GM23248 (cell line): ENCODE results near the gene LOXL3. TPM values are rescaled to one million over a fixed set of nuclear protein-coding genes. Genes with fewer than 3 reads are reported as not detected.
A peak's percentile ranks its signal among the peaks of the same experiment; 100 is the strongest.

Source experiments
- DNase-seq: peaks from one replicate; pipeline ENCODE4 v3.0.0-alpha.2; 2015
- H2AFZ ChIP-seq: fragments of 200-600 bp; sonication (generic); 2 replicates; pipeline ENCODE4 v1.6.1; 2016; ENCODE audit warnings: antibody characterized with exemption
- H3F3A ChIP-seq: fragments of 200-600 bp; sonication (generic); 2 replicates; pipeline ENCODE4 v1.6.1; 2016; ENCODE audit warnings: mild to moderate bottlenecking, antibody characterized with exemption, mixed run types; ENCODE audit not compliant: insufficient read depth
- H3K27ac ChIP-seq: fragments of 200-600 bp; sonication (generic); 2 replicates; pipeline ENCODE4 v1.5.1; 2016; ENCODE audit warnings: mild to moderate bottlenecking
- H3K27me3 ChIP-seq: fragments of 200-600 bp; sonication (generic); replicated peaks from 2 replicates; pipeline ENCODE4 v1.6.1; 2016; ENCODE audit warnings: mild to moderate bottlenecking; ENCODE audit not compliant: insufficient read depth
- H3K36me3 ChIP-seq: fragments of 200-600 bp; sonication (generic); 2 replicates; pipeline ENCODE4 v1.6.1; 2016; ENCODE audit warnings: low read depth, mild to moderate bottlenecking
- H3K4me1 ChIP-seq: fragments of 200-600 bp; sonication (generic); 2 replicates; pipeline ENCODE4 v1.6.1; 2016; ENCODE audit warnings: mild to moderate bottlenecking; ENCODE audit not compliant: insufficient read depth
- H3K4me2 ChIP-seq: fragments of 200-600 bp; sonication (generic); one replicate; pipeline ENCODE4 v1.6.1; 2016; ENCODE audit warnings: mild to moderate bottlenecking; ENCODE audit not compliant: unreplicated experiment
- H3K4me3 ChIP-seq: fragments of 200-600 bp; sonication (generic); 2 replicates; pipeline ENCODE4 v1.5.1; 2016; ENCODE audit warnings: mild to moderate bottlenecking
- H3K79me2 ChIP-seq: fragments of 200-600 bp; sonication (generic); 2 replicates; pipeline ENCODE4 v1.6.1; 2016; ENCODE audit warnings: mild to moderate bottlenecking; ENCODE audit not compliant: insufficient read depth
- H3K9ac ChIP-seq: fragments of 200-600 bp; sonication (generic); 2 replicates; pipeline ENCODE4 v1.6.1; 2016; ENCODE audit warnings: mild to moderate bottlenecking
- H3K9me2 ChIP-seq: fragments of 200-600 bp; sonication (generic); 2 replicates; pipeline ENCODE4 v1.6.1; 2016; ENCODE audit warnings: mixed run types, mild to moderate bottlenecking, moderate library complexity; ENCODE audit not compliant: insufficient read depth
- H3K9me3 ChIP-seq: fragments of 200-600 bp; sonication (generic); one replicate; pipeline ENCODE4 v1.6.1; 2017; ENCODE audit warnings: low read depth
- H4K20me1 ChIP-seq: fragments of 200-600 bp; sonication (generic); 2 replicates; pipeline ENCODE4 v1.6.0; 2016; ENCODE audit not compliant: insufficient read depth
- EZH2 ChIP-seq: fragments of 200-600 bp; sonication (generic); IDR thresholded peaks from 2 replicates; pipeline ENCODE4 v1.6.1; 2018; ENCODE audit warnings: antibody characterized with exemption, mild to moderate bottlenecking; ENCODE audit not compliant: insufficient read depth, poor library complexity, severe bottlenecking
- EZH2phosphoT487 ChIP-seq: fragments of 200-600 bp; sonication (generic); IDR thresholded peaks from 2 replicates; pipeline ENCODE4 v1.6.1; 2018; ENCODE audit warnings: antibody characterized with exemption, moderate library complexity, mild to moderate bottlenecking, low read depth; ENCODE audit not compliant: insufficient read depth
- WGBS, 2 experiments: methylation state at CpG; one replicate each; pipeline ENCODE4 v1.1.6; 2015 to 2017; ENCODE audit warnings: low lambda C conversion rate in 2 of 2, low coverage in 1 of 2; ENCODE audit errors: missing lambda C conversion rate in 2 of 2; 5-methylcytosine and 5-hydroxymethylcytosine counted together
- in situ Hi-C: fragments of 300-500 bp; cut with MboI; formaldehyde crosslinking; loops from 2 replicates; pipeline ENCODE4 v1.15.0; 2020
- polyA plus RNA-seq: library from polyadenylated mRNA; unstranded; fragments of >200 nt; fragmentation: Nextera tagmentation; extraction: Ambion mirVana; gene quantifications from 2 replicates; pipeline ENCODE4 v1.2.1, GENCODE V29; 2016
- total RNA-seq: library from RNA; depleted of rRNA; stranded (reverse); fragments of >200 nt; shearing (Covaris generic); gene quantifications from 2 replicates; pipeline ENCODE4 v1.2.3, GENCODE V29; 2014

The LOXL3 gene
- total and polyA plus RNA-seq, 2 experiments from 2014 or later = 52.4 to 55.2 TPM

GRCh38 chr2:74558284-74559230 lies 4.8 kb upstream of the LOXL3 start:
- TF ChIP-seq EZH2phosphoT487 = no peak
- no peak for TF ChIP-seq EZH2
- no peak overlapping the region for H3K27ac ChIP-seq

DNA sequence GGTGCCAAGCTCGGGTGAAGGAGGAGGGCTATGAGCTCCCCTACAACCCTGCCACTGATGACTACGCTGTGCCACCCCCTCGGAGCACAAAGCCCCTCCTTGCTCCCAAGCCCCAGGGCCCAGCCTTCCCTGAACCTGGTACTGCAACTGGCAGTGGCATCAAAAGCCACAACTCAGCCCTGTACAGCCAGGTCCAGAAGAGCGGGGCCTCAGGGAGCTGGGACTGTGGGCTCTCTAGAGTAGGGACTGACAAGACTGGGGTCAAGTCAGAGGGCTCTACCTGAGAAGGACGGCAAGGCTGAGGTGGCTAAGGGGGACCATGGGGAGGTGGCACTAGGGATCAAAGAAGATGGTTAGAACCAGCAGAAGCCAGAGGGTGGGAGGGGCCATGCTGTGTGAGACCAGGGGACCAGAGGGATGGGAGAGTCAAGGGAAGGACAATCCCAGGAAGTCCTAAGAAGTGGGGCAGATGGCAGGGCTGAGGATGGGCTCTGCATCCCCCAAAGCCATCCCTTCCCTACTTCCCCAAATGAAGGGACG lies 3.2 kb upstream of the LOXL3 start:
- Histone ChIP-seq H3F3A (peaks cover 12% of the 10 kb centered on the region; the same call in 1 of the 2 replicates), H3K4me3 (no peak overlapping the region), H3K9me3 (no peaks in the 10 kb centered on the region), H3K9ac (no peak overlapping the region), H3K27ac (no peak overlapping the region), H3K79me2 (peaks cover 31% of the 10 kb centered on the region), H3K9me2 (no peaks in the 10 kb centered on the region), H4K20me1 (no peaks in the 10 kb centered on the region), H2AFZ (no peak overlapping the region), H3K4me1 (peaks cover 9% of the 10 kb centered on the region; the same call in 1 of the 2 replicates), H3K36me3 (no peaks in the 10 kb centered on the region), H3K4me2 (no peak overlapping the region), H3K27me3 (no peaks in the 10 kb centered on the region)
- in situ Hi-C loops = no loop called here
- no peak for TF ChIP-seq EZH2phosphoT487
- TF ChIP-seq EZH2 = no peak
- no peak for DNase-seq
- 84 to 91% methylated on average over 6 of the region's 6 CpGs for WGBS, 2 experiments

More at GRCh38 chr2:74558284-74559230, 4.8 kb upstream of the LOXL3 start:
- H2AFZ ChIP-seq = no peak overlapping the region
- peaks cover 15% of the 10 kb centered on the region for H3K79me2 ChIP-seq
- no peak overlapping the region for H3K4me2 ChIP-seq
- H3K27me3 ChIP-seq = no peaks in the 10 kb centered on the region
- no peaks in the 10 kb centered on the region for H3K9me2 ChIP-seq
- peaks cover 5% of the 10 kb centered on the region for H3K4me1 ChIP-seq
- peak; percentile 7 for DNase-seq
- H3K9me3 ChIP-seq = no peaks in the 10 kb centered on the region
- in situ Hi-C loops = no loop called here
- H3F3A ChIP-seq = peaks cover 9% of the 10 kb centered on the region; the same call in 1 of the 2 replicates
- WGBS, 2 experiments = 61 to 65% methylated on average over 7 of the region's 7 CpGs
- no peak overlapping the region for H3K9ac ChIP-seq
- H3K36me3 ChIP-seq = no peaks in the 10 kb centered on the region
- no peaks in the 10 kb centered on the region for H4K20me1 ChIP-seq
- no peak overlapping the region for H3K4me3 ChIP-seq

DNA sequence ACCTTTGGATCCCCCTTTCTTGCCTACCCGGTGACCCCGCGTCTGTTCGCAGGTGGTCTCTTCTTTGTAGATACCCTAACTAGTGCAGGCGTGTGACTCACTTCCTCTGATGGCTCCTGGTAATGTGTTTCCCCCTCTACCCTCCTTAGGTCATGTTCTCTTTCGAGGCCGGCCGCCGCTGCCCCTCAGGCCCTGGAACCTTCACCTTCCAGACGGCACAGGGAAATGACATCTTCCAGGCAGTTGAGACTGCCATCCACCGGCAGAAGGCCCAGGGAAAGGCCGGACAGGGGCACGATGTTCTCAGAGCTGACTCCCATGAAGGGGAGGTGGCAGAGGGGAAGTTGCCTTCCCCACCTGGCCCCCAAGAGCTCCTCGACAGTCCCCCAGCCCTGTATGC lies 2.4 kb upstream of the LOXL3 start:
- Histone ChIP-seq H3K27ac (no peak overlapping the region), H3K4me3 (no peak overlapping the region), H3K9me2 (no peaks in the 10 kb centered on the region), H4K20me1 (no peaks in the 10 kb centered on the region), H3F3A (peaks cover 12% of the 10 kb centered on the region; the same call in 1 of the 2 replicates), H3K79me2 (peaks cover 38% of the 10 kb centered on the region), H3K9me3 (no peaks in the 10 kb centered on the region), H3K27me3 (no peaks in the 10 kb centered on the region), H2AFZ (no peak overlapping the region), H3K4me2 (no peak overlapping the region), H3K9ac (no peak overlapping the region), H3K4me1 (peaks cover 14% of the 10 kb centered on the region; the same call in 1 of the 2 replicates), H3K36me3 (no peaks in the 10 kb centered on the region)
- no peak for DNase-seq
- WGBS, 2 experiments = 96 to 97% methylated on average over 11 to 14 of the region's 14 CpGs
- in situ Hi-C loops = no loop called here
- TF ChIP-seq EZH2phosphoT487 (no peak), EZH2 (no peak)

DNA sequence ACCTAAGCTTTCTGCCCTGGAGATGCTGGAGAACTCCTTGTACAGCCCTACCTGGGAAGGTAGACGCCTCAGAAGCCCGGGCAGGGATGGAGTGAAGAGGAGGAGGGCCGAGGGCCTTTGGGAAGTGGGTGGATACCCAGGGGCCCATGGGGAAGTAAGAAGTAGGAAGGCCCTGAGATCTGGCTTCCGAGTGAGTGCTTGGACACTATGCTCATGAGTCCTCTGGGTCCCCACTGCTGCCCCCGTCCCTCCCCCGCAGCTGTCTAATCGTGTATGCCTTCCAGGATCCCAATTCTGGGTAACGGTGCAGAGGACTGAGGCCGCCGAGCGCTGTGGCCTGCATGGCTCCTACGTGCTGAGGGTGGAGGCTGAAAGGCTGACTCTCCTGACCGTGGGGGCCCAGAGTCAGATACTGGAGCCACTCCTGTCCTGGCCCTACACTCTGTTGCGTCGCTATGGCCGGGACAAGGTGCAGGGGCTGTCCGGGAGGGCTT lies 1.9 kb upstream of the LOXL3 start:
- Histone ChIP-seq H3F3A (peaks cover 12% of the 10 kb centered on the region; the same call in 1 of the 2 replicates), H4K20me1 (no peaks in the 10 kb centered on the region), H3K4me1 (peaks cover 19% of the 10 kb centered on the region; the same call in 1 of the 2 replicates), H3K4me2 (peak overlapping the region; percentile 84), H3K9me2 (no peaks in the 10 kb centered on the region), H3K4me3 (peak overlapping the region; percentile 97), H3K9ac (no peak overlapping the region), H2AFZ (no peak overlapping the region), H3K9me3 (no peaks in the 10 kb centered on the region), H3K27me3 (no peaks in the 10 kb centered on the region), H3K79me2 (peaks cover 43% of the 10 kb centered on the region), H3K27ac (no peak overlapping the region), H3K36me3 (no peaks in the 10 kb centered on the region)
- TF ChIP-seq EZH2 = no peak
- no peak for DNase-seq
- in situ Hi-C loops = no loop called here
- WGBS, 2 experiments = 90% methylated on average over 12 to 16 of the region's 17 CpGs
